Body of pancreas (tissue), 4 donors: ENCODE data around the gene TEAD4. TPM values are rescaled to one million over a fixed set of nuclear protein-coding genes. Genes with fewer than 3 reads are reported as not detected.

ENCODE experiments used
- ATAC-seq: fragments of 150-250 bp; one replicate; pipeline ENCODE4 v1.9.1; 2016
- DNase-seq, 4 donors: peaks; one replicate each; pipeline ENCODE4 v3.0.0-alpha.2; 2019
- H3K27ac ChIP-seq, 4 donors: fragments of 200-600 bp; sonication (generic); 1 replicate in 3 of 4; 2 replicates in 1 of 4; pipeline versions ENCODE4 v1.5.1 to v1.6.1; 2016 to 2019; ENCODE audit warnings: mild to moderate bottlenecking in 1 of 4, mixed read lengths in 1 of 4, moderate library complexity in 1 of 4
- H3K27me3 ChIP-seq, 2 donors: fragments of 200-600 bp; sonication (generic); one replicate each; pipeline ENCODE4 v1.6.0; 2016; ENCODE audit warnings: mild to moderate bottlenecking in 1 of 2
- H3K36me3 ChIP-seq, 2 donors: fragments of 200-600 bp; sonication (generic); replicated peaks in 1 of 2; 2 replicates each; pipeline ENCODE4 v1.5.1; 2016; ENCODE audit warnings: low read depth in 2 of 2; ENCODE audit not compliant: insufficient read depth in 1 of 2
- H3K4me1 ChIP-seq: fragments of 200-600 bp; sonication (generic); one replicate; pipeline ENCODE4 v1.6.0; 2016
- H3K4me3 ChIP-seq, 2 donors: fragments of 200-600 bp; sonication (generic); 1 replicate in 1 of 2; 2 replicates in 1 of 2; pipeline ENCODE4 v1.5.1; 2016 to 2019
- H3K9me3 ChIP-seq, 3 donors: fragments of 200-600 bp; sonication (generic); 1 replicate in 2 of 3; 2 replicates in 1 of 3; pipeline ENCODE4 v1.5.1; 2016
- POLR2A ChIP-seq, 3 donors: fragments of 450-650 bp; IDR thresholded peaks; one replicate each; pipeline ENCODE4 v1.6.1; 2016; ENCODE audit warnings: antibody characterized with exemption in 3 of 3, mild to moderate bottlenecking in 2 of 3
- WGBS, 2 donors: methylation state at CpG; one replicate each; pipeline ENCODE4 v1.1.5; 2017; 5-methylcytosine and 5-hydroxymethylcytosine counted together
- intact Hi-C: fragments of 100-400 bp; cut with DNase I; formaldehyde crosslinking; loops from one replicate; pipeline ENCODE4 v1.15.1; 2023
- total RNA-seq, 2 donors: library from RNA; depleted of rRNA; stranded (reverse); fragments of >200 nt; gene quantifications; one replicate each; pipeline ENCODE4 v1.1.0, GENCODE V29; 2016
- TF ChIP-seq, protein P1 (sequence below), 7 experiments: fragments of 450-650 bp in 4 of 7; fragments of 200-600 bp in 3 of 7; sonication (generic) in 3 of 7; IDR thresholded peaks; one replicate each; pipeline ENCODE4 v1.5.1; 2016 to 2019; ENCODE audit warnings: antibody characterized with exemption in 7 of 7

The TEAD4 gene
- total RNA-seq: 10 to 100 TPM; 25.1 to 28.5 TPM

GRCh38 chr12:2959192-2959504 is at the start of gene TEAD4:
TEAD4 (plus strand) TSS chr12:2959397.
- ATAC-seq (peak; percentile 85), DNase-seq (peak; percentile 81 to 83 (median 82))
- Histone ChIP-seq H3K9me3 (no peaks in the 10 kb centered on the region), H3K27me3 (no peaks in the 10 kb centered on the region), H3K36me3 (no peaks in the 10 kb centered on the region), H3K4me3 (peak within 1 kb of the TSS; percentile 31 to 36), H3K4me1 (peaks cover 53% of the 10 kb centered on the region), H3K27ac (peak within 1 kb of the TSS; percentile 90 to 95 (median 93))
- WGBS, 2 donors: 1% methylated on average over 48 of the region's 50 CpGs; no CpG with 5 or more reads in 1 of the 2 donors
- intact Hi-C loops: no loop called here
- TF ChIP-seq, protein P1, sequence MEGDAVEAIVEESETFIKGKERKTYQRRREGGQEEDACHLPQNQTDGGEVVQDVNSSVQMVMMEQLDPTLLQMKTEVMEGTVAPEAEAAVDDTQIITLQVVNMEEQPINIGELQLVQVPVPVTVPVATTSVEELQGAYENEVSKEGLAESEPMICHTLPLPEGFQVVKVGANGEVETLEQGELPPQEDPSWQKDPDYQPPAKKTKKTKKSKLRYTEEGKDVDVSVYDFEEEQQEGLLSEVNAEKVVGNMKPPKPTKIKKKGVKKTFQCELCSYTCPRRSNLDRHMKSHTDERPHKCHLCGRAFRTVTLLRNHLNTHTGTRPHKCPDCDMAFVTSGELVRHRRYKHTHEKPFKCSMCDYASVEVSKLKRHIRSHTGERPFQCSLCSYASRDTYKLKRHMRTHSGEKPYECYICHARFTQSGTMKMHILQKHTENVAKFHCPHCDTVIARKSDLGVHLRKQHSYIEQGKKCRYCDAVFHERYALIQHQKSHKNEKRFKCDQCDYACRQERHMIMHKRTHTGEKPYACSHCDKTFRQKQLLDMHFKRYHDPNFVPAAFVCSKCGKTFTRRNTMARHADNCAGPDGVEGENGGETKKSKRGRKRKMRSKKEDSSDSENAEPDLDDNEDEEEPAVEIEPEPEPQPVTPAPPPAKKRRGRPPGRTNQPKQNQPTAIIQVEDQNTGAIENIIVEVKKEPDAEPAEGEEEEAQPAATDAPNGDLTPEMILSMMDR (IDR thresholded peaks at IDR 0.05): peak in 1 of 7 experiments; percentile 17
- no peak for TF ChIP-seq POLR2A (IDR thresholded peaks at IDR 0.05)

DNA sequence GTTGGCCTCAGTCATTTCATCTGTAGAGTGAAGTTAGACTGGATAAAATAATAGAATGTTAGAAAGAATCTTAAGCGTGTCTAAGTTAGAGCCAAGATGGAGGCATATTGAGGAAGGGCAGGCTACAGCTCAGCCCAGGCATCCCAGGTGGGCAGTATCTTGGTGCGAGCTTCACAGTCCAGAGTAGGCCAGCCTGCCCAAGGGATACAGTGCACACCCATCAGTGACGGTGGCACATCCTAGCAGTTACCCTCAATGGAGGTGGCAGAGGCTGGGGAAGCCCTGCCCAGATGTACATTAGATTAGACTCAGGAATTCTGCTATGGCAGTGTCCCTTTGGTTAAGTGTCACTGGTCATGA is 47.0 kb upstream of the TEAD4 start:
- ATAC-seq: no peak
- no peaks in the 10 kb centered on the region for H3K36me3 ChIP-seq
- no peak overlapping the region for H3K27ac ChIP-seq
- TF ChIP-seq POLR2A (IDR thresholded peaks at IDR 0.05): no peak
- TF ChIP-seq, protein P1 (IDR thresholded peaks at IDR 0.05): no peak
- H3K4me3 ChIP-seq: no peak overlapping the region
- H3K4me1 ChIP-seq: peaks cover 8% of the 10 kb centered on the region
- no peaks in the 10 kb centered on the region for H3K27me3 ChIP-seq
- intact Hi-C loops: no loop called here
- 96 to 98% methylated on average over 3 of the region's 3 CpGs for WGBS, 2 donors
- no peaks in the 10 kb centered on the region for H3K9me3 ChIP-seq
- DNase-seq: no peak

- no peak overlapping the region for H3K27ac ChIP-seq
- no peak for TF ChIP-seq POLR2A (IDR thresholded peaks at IDR 0.05)
- TF ChIP-seq, protein P1 (IDR thresholded peaks at IDR 0.05): no peak
- ATAC-seq: no peak
- no peaks in the 10 kb centered on the region for H3K27me3 ChIP-seq
- WGBS, 2 donors: 89 to 93% methylated on average over 2 of the region's 2 CpGs
- peaks cover 0 to 2% of the 10 kb centered on the region in 2 donors for H3K36me3 ChIP-seq
- no peaks in the 10 kb centered on the region for H3K4me1 ChIP-seq
- no peak for DNase-seq
- no peaks in the 10 kb centered on the region for H3K9me3 ChIP-seq
- intact Hi-C loops: no loop called here
- H3K4me3 ChIP-seq: no peak overlapping the region
Observed at GRCh38 chr12:2919249-2919648, 39.9 kb upstream of the TEAD4 start.

DNA sequence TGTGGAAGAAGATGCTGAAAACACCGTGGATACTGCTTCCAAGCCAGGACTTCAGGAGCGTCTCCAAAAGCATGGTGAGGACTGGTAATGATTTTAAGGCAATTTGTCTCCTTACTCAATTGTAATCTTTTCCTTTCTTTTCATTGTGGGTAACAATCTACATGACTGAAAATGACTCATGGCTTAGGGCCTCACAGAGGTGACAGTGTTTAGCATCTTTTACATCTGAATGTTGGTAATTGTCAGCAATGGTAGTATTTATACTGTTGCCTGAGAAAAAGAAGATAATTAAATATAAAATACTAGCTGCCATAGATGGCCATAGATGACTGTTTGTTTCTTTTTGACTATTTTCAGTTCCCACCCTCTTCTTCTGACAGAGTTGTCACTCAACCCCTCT is 36.9 kb upstream of the TEAD4 start:
- H3K4me1 ChIP-seq: no peaks in the 10 kb centered on the region
- WGBS, 2 donors: 92 to 100% methylated on average over 2 of the region's 2 CpGs
- TF ChIP-seq POLR2A (IDR thresholded peaks at IDR 0.05): no peak
- TF ChIP-seq, protein P1 (IDR thresholded peaks at IDR 0.05): no peak
- ATAC-seq: no peak
- peaks cover 0 to 4% of the 10 kb centered on the region in 2 donors for H3K36me3 ChIP-seq
- intact Hi-C loops: no loop called here
- no peak overlapping the region for H3K27ac ChIP-seq
- no peak overlapping the region for H3K4me3 ChIP-seq
- DNase-seq: no peak
- no peaks in the 10 kb centered on the region for H3K27me3 ChIP-seq
- no peaks in the 10 kb centered on the region for H3K9me3 ChIP-seq

DNA sequence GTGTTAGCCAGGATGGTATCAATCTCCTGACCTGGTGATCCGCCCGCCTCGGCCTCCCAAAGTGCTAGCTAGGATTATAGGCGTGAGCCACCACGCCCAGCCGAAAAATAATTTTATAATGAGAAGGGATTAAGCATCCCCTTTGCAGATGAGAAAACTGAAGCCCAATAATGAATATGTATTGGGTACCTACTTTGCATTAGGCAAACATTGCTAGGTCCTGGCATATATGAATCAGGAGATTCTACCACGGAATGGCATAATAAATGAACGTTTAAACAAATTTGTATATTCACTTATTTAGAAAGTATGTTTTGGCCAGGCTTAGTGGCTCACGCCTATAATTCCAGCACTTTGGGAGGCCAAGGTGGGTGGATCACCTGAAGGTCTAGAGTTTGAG is 36.1 kb upstream of the TEAD4 start:
- Histone ChIP-seq H3K36me3 (peaks cover 0 to 4% of the 10 kb centered on the region in 2 donors), H3K27me3 (no peaks in the 10 kb centered on the region), H3K4me3 (no peak overlapping the region), H3K4me1 (no peaks in the 10 kb centered on the region), H3K9me3 (no peaks in the 10 kb centered on the region), H3K27ac (no peak overlapping the region)
- no peak for ATAC-seq
- WGBS, 2 donors: 94 to 95% methylated on average over 9 of the region's 9 CpGs
- no peak for TF ChIP-seq POLR2A (IDR thresholded peaks at IDR 0.05)
- TF ChIP-seq, protein P1 (IDR thresholded peaks at IDR 0.05): no peak
- no peak for DNase-seq
- intact Hi-C loops: no loop called here
